ENCODE measurements around the gene TMEM269. TPM values are rescaled to one million over a fixed set of nuclear protein-coding genes. Genes with fewer than 3 reads are reported as not detected.
"Not testable (repeated sequence)": the region's sequence is repeated elsewhere in the genome, so short reads cannot be mapped to it uniquely, and the experiment has no call there.

TMEM269 gene
- total RNA-seq, 1 donor from 2014 or later = 0.10 TPM

- no peak for DNase-seq
These were observed 8.3 kb upstream of the TMEM269 start for GRCh38 chr1:42776502-42776901.

GRCh38 chr1:42777852-42778251, 6.9 kb upstream of the TMEM269 start:
- no peak for DNase-seq

- no peak for DNase-seq
These were observed 5.1 kb upstream of the TMEM269 start for GRCh38 chr1:42779725-42780124.

- DNase-seq = no peak
These were observed 4.6 kb upstream of the TMEM269 start for GRCh38 chr1:42780176-42780575.

GRCh38 chr1:42783092-42783491, 1.7 kb upstream of the TMEM269 start:
- DNase-seq = no peak

GRCh38 chr1:42784547-42784945, 245 bp upstream of the TMEM269 start:
- no peak for DNase-seq

GRCh38 chr1:42786097-42786496, 1.3 kb downstream of the TMEM269 start:
- DNase-seq = no peak

- no peak for DNase-seq
These were observed 3.2 kb downstream of the TMEM269 start for GRCh38 chr1:42788021-42788420.

GRCh38 chr1:42793824-42794223, 9.0 kb downstream of the TMEM269 start:
- no peak for DNase-seq

- DNase-seq = no peak
These were observed 12.6 kb downstream of the TMEM269 start for GRCh38 chr1:42797414-42797813.

GRCh38 chr1:42797979-42798378, 13.2 kb downstream of the TMEM269 start:
- no peak for DNase-seq

- peak; percentile 91 for DNase-seq
These were observed 17.2 kb downstream of the TMEM269 start for GRCh38 chr1:42801832-42802473.

- DNase-seq = no peak
These were observed 21.4 kb downstream of the TMEM269 start for GRCh38 chr1:42806171-42806570.

- DNase-seq = no peak
These were observed 21.8 kb downstream of the TMEM269 start for GRCh38 chr1:42806593-42806992.

GRCh38 chr1:42807056-42807668, 22.4 kb downstream of the TMEM269 start:
- DNase-seq = peak; percentile 18

- DNase-seq = not testable (repeated sequence)
These were observed 30.0 kb downstream of the TMEM269 start for GRCh38 chr1:42814815-42815214.

GRCh38 chr1:42815941-42816584, 31.3 kb downstream of the TMEM269 start:
- DNase-seq = peak; percentile 64

GRCh38 chr1:42816585-42817439, 32.0 kb downstream of the TMEM269 start, which contains the start of the genes ERMAP and SVBP:
Gene ERMAP (plus strand): TSS chr1:42817122. CDS start chr1:42830449, 13,327 bp downstream.
Gene SVBP (minus strand): TSS chr1:42817397. CDS start chr1:42816544, 853 bp downstream.
- peak; percentile 87 for DNase-seq

- DNase-seq = no peak
These were observed 32.6 kb downstream of the TMEM269 start for GRCh38 chr1:42817440-42817767.

GRCh38 chr1:42817976-42818375, 33.2 kb downstream of the TMEM269 start:
- DNase-seq = no peak

GRCh38 chr1:42820813-42821212, 36.0 kb downstream of the TMEM269 start:
- no peak for DNase-seq

GRCh38 chr1:42821690-42822089, 36.9 kb downstream of the TMEM269 start:
- DNase-seq = no peak
